ENCODE data around the gene PTPRQ.
"Not testable (repeated sequence)": the region's sequence is repeated elsewhere in the genome, so short reads cannot be mapped to it uniquely, and the experiment has no call there.

Gene PTPRQ

GRCh38 chr12:80470403-80470802 lies 26.4 kb downstream of the PTPRQ start:
- DNase-seq (ENCODE audit: low spot score): no peak

- DNase-seq (ENCODE audit: low spot score): no peak
These were observed 28.2 kb downstream of the PTPRQ start for GRCh38 chr12:80472236-80472635.

- peak; percentile 21 for DNase-seq (ENCODE audit: low spot score)
These were observed 29.0 kb downstream of the PTPRQ start for GRCh38 chr12:80472911-80473500.

GRCh38 chr12:80477521-80478145 lies 33.6 kb downstream of the PTPRQ start:
- DNase-seq (ENCODE audit: low spot score): not testable (repeated sequence)

GRCh38 chr12:80484746-80485145 lies 40.7 kb downstream of the PTPRQ start:
- DNase-seq (ENCODE audit: low spot score): no peak

- no peak for DNase-seq (ENCODE audit: low spot score)
These were observed 41.4 kb downstream of the PTPRQ start for GRCh38 chr12:80485222-80485987.

- no peak for DNase-seq (ENCODE audit: low spot score)
These were observed 46.3 kb downstream of the PTPRQ start for GRCh38 chr12:80490329-80490728.

GRCh38 chr12:80491166-80491565 lies 47.1 kb downstream of the PTPRQ start:
- no peak for DNase-seq (ENCODE audit: low spot score)

- DNase-seq (ENCODE audit: low spot score): no peak
These were observed 49.4 kb downstream of the PTPRQ start for GRCh38 chr12:80493466-80493865.

- DNase-seq (ENCODE audit: low spot score): no peak
These were observed 50.8 kb downstream of the PTPRQ start for GRCh38 chr12:80494836-80495235.

GRCh38 chr12:80498059-80498728 lies 54.2 kb downstream of the PTPRQ start:
- DNase-seq (ENCODE audit: low spot score): no peak

- no peak for DNase-seq (ENCODE audit: low spot score)
These were observed 60.5 kb downstream of the PTPRQ start for GRCh38 chr12:80504389-80505163.

GRCh38 chr12:80509781-80510556 lies 65.9 kb downstream of the PTPRQ start:
- peak; percentile 7 for DNase-seq (ENCODE audit: low spot score)

GRCh38 chr12:80512781-80513180 lies 68.7 kb downstream of the PTPRQ start:
- DNase-seq (ENCODE audit: low spot score): no peak

GRCh38 chr12:80513211-80513610 lies 69.2 kb downstream of the PTPRQ start:
- DNase-seq (ENCODE audit: low spot score): no peak

- DNase-seq (ENCODE audit: low spot score): no peak
These were observed 73.6 kb downstream of the PTPRQ start for GRCh38 chr12:80517655-80518054.

GRCh38 chr12:80531646-80532045 lies 87.6 kb downstream of the PTPRQ start:
- no peak for DNase-seq (ENCODE audit: low spot score)

- DNase-seq (ENCODE audit: low spot score): no peak
These were observed 95.0 kb downstream of the PTPRQ start for GRCh38 chr12:80539029-80539428.

GRCh38 chr12:80549298-80549697 lies 105.3 kb downstream of the PTPRQ start:
- DNase-seq (ENCODE audit: low spot score): no peak

GRCh38 chr12:80551897-80552296 lies 107.9 kb downstream of the PTPRQ start:
- peak; percentile 45 for DNase-seq (ENCODE audit: low spot score)

- peak; percentile 46 for DNase-seq (ENCODE audit: low spot score)
These were observed 109.3 kb downstream of the PTPRQ start for GRCh38 chr12:80553316-80553715.

All from AG08396 (cell line).